Endodermal cell (in vitro differentiated cells): ENCODE data around the gene FAM81A. TPM values are rescaled to one million over a fixed set of nuclear protein-coding genes. Genes with fewer than 3 reads are reported as not detected.

ENCODE experiments used
- DNase-seq: peaks from one replicate; pipeline ENCODE4 v3.0.0-alpha.2; 2017
- H3K27ac ChIP-seq: 2 replicates; pipeline ENCODE4 v1.5.1; 2013; ENCODE audit warnings: mild to moderate bottlenecking, low read depth, low read length, moderate library complexity
- H3K27me3 ChIP-seq: 2 replicates; pipeline ENCODE4 v1.6.1; 2013; ENCODE audit warnings: mild to moderate bottlenecking, low read length, moderate library complexity; ENCODE audit not compliant: insufficient read depth, control insufficient read depth, poor library complexity, severe bottlenecking
- H3K36me3 ChIP-seq: 2 replicates; pipeline ENCODE4 v1.7.0; 2013; ENCODE audit warnings: mild to moderate bottlenecking, low read length, moderate library complexity; ENCODE audit not compliant: control insufficient read depth, insufficient read depth
- H3K4me1 ChIP-seq: one replicate; pipeline ENCODE4 v1.7.0; 2013; ENCODE audit warnings: low read length; ENCODE audit not compliant: control insufficient read depth, insufficient read depth
- H3K4me3 ChIP-seq: 2 replicates; pipeline ENCODE4 v1.5.1; 2013; ENCODE audit warnings: mild to moderate bottlenecking, low read length, moderate library complexity
- H3K9ac ChIP-seq: 2 replicates; pipeline ENCODE4 v1.6.1; 2013; ENCODE audit warnings: mild to moderate bottlenecking, low read length, moderate library complexity; ENCODE audit not compliant: poor library complexity, severe bottlenecking; ENCODE audit errors: extremely low read depth
- H3K9me3 ChIP-seq: 2 replicates; pipeline ENCODE4 v1.6.1; 2013; ENCODE audit warnings: mild to moderate bottlenecking, low read length, moderate library complexity; ENCODE audit not compliant: control insufficient read depth
- H3K27ac Mint-ChIP-seq: 2 replicates; pipeline ENCODE4 v1.8.0; 2020; ENCODE audit warnings: mixed read lengths
- H3K27me3 Mint-ChIP-seq: 2 replicates; pipeline ENCODE4 v1.8.0; 2021; ENCODE audit warnings: mild to moderate bottlenecking, mixed read lengths; ENCODE audit not compliant: insufficient read depth
- H3K36me3 Mint-ChIP-seq: 2 replicates; pipeline ENCODE4 v1.8.0; 2020; ENCODE audit warnings: low read depth, mixed read lengths
- H3K4me1 Mint-ChIP-seq: 2 replicates; pipeline ENCODE4 v1.8.0; 2020; ENCODE audit warnings: mixed read lengths
- H3K4me3 Mint-ChIP-seq: 2 replicates; pipeline ENCODE4 v1.8.0; 2020; ENCODE audit warnings: mild to moderate bottlenecking, moderate library complexity, mixed read lengths
- H3K9me3 Mint-ChIP-seq: 2 replicates; pipeline ENCODE4 v1.8.0; 2020; ENCODE audit warnings: mild to moderate bottlenecking, mixed read lengths
- WGBS, 2 experiments: methylation state at CpG; one replicate each; pipeline versions ENCODE4 v1.1.5 to v1.1.7; 2013; ENCODE audit warnings: missing lambda C conversion rate in 2 of 2, mixed read lengths in 1 of 2; ENCODE audit not compliant: insufficient coverage in 1 of 2, insufficient read length in 1 of 2; 5-methylcytosine and 5-hydroxymethylcytosine counted together
- total RNA-seq, 2 donors: library from RNA; stranded (reverse); fragmentation: NEBNext Ultra II Directional in 1 of 2; extraction: Animal tissue kit (Norgen Biotek cat#: 25700) in 1 of 2; gene quantifications; 2 replicates in 1 of 2; 3 replicates in 1 of 2; pipeline ENCODE4 v1.2.1, GENCODE V29; 2021
- TF ChIP-seq, protein P1 (sequence below): fragments of 200-600 bp; sonication (generic); conservative IDR thresholded peaks from 2 replicates; pipeline ENCODE4 v1.5.0; 2021; ENCODE audit warnings: antibody characterized with exemption, mild to moderate bottlenecking

The FAM81A gene
- total RNA-seq, 2 donors from 2014 or later = 0.35 to 0.88 TPM

DNA sequence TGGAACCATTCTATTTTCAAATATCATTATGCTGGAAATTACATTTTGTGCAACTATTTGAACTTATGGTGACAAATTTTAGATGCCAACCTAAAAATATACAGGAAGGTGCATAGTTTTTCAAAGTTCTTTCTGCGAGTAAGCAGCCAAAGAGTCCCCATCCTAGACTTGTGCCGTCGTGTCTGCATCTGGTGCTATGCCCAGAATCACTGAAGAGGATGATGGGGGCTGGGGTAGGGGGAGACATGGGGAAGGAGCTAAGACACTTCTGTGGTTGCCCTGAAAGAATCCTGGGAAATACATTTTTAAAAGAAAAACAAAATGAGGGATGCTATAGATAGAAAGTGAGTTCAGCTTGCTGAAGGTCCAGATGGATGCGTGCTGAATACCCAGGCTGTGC is 21.2 kb upstream of the FAM81A start:
- no peaks in the 10 kb centered on the region for H3K36me3 ChIP-seq
- Mint-ChIP-seq H3K9me3 (no peaks in the 10 kb centered on the region), H3K36me3 (no peaks in the 10 kb centered on the region), H3K4me3 (no peak overlapping the region), H3K27me3 (peaks cover 9% of the 10 kb centered on the region), H3K4me1 (peaks cover 2% of the 10 kb centered on the region), H3K27ac (no peak overlapping the region)
- H3K4me1 ChIP-seq = no peaks in the 10 kb centered on the region
- TF ChIP-seq, protein P1, sequence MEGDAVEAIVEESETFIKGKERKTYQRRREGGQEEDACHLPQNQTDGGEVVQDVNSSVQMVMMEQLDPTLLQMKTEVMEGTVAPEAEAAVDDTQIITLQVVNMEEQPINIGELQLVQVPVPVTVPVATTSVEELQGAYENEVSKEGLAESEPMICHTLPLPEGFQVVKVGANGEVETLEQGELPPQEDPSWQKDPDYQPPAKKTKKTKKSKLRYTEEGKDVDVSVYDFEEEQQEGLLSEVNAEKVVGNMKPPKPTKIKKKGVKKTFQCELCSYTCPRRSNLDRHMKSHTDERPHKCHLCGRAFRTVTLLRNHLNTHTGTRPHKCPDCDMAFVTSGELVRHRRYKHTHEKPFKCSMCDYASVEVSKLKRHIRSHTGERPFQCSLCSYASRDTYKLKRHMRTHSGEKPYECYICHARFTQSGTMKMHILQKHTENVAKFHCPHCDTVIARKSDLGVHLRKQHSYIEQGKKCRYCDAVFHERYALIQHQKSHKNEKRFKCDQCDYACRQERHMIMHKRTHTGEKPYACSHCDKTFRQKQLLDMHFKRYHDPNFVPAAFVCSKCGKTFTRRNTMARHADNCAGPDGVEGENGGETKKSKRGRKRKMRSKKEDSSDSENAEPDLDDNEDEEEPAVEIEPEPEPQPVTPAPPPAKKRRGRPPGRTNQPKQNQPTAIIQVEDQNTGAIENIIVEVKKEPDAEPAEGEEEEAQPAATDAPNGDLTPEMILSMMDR = no peak
- H3K27ac ChIP-seq = no peak overlapping the region
- WGBS, 2 experiments = 79 to 80% methylated on average over 3 to 4 of the region's 4 CpGs
- no peaks in the 10 kb centered on the region for H3K9me3 ChIP-seq
- peaks cover 13% of the 10 kb centered on the region for H3K27me3 ChIP-seq
- DNase-seq = no peak
- no peak overlapping the region for H3K9ac ChIP-seq
- H3K4me3 ChIP-seq = no peak overlapping the region

DNA sequence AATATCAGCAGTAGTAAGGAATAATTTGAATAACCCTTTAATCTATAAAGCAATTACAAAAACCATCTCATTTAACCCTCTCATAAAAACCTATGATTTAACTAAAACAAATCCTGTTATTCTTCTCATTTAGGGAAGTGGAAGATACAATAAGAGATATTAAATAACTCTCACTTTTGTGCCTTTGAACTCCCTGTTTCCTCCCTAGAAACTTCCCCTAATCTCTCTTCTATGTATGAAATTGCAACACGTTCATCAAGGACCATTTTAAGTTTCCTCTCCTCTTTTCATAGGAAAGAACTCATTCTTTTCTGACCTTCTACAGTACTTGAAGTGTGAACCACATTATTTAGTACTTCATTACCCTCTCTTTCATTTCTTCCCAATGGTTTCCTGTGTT is 18.8 kb upstream of the FAM81A start:
- Histone ChIP-seq H3K27me3 (peaks cover 13% of the 10 kb centered on the region), H3K27ac (no peak overlapping the region), H3K9me3 (no peaks in the 10 kb centered on the region), H3K4me3 (no peak overlapping the region), H3K9ac (no peak overlapping the region), H3K36me3 (no peaks in the 10 kb centered on the region), H3K4me1 (no peaks in the 10 kb centered on the region)
- DNase-seq = no peak
- peaks cover 2% of the 10 kb centered on the region for H3K4me1 Mint-ChIP-seq
- TF ChIP-seq, protein P1 = no peak
- peaks cover 11% of the 10 kb centered on the region for H3K27me3 Mint-ChIP-seq
- no peaks in the 10 kb centered on the region for H3K9me3 Mint-ChIP-seq
- no peak overlapping the region for H3K27ac Mint-ChIP-seq
- H3K4me3 Mint-ChIP-seq = no peak overlapping the region
- whole genome bisulfite sequencing, 2 experiments = 92% methylated on average over 1 of the region's 1 CpG
- H3K36me3 Mint-ChIP-seq = no peaks in the 10 kb centered on the region

DNA sequence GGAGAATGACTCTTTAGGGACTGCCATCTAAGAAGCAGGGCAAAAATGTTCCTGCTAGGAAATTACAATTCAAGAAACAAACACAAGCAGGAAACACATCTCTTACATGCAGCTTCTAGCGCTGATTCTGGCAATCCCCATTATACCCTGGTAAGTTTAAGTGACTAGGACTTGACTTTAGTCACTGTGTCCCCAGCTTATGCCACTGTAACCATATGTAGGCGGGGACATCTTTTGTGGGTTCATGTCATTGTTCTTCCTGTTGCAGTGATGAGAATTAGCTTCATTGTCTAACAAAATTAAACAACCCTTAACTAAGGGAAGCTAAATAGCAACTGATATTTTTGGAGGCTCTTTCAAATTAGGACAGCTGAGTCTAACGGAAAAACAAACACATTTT is 17.9 kb upstream of the FAM81A start:
- H3K27me3 Mint-ChIP-seq = peaks cover 14% of the 10 kb centered on the region
- no peak overlapping the region for H3K9ac ChIP-seq
- TF ChIP-seq, protein P1 = no peak
- no peaks in the 10 kb centered on the region for H3K4me1 ChIP-seq
- peaks cover 2% of the 10 kb centered on the region for H3K4me1 Mint-ChIP-seq
- DNase-seq = no peak
- no peak overlapping the region for H3K27ac Mint-ChIP-seq
- no peaks in the 10 kb centered on the region for H3K9me3 Mint-ChIP-seq
- H3K4me3 Mint-ChIP-seq = no peak overlapping the region
- 90% methylated on average over 3 of the region's 3 CpGs for WGBS, 2 experiments
- no peak overlapping the region for H3K4me3 ChIP-seq
- peaks cover 13% of the 10 kb centered on the region for H3K27me3 ChIP-seq
- no peaks in the 10 kb centered on the region for H3K36me3 ChIP-seq
- H3K36me3 Mint-ChIP-seq = no peaks in the 10 kb centered on the region
- no peak overlapping the region for H3K27ac ChIP-seq
- no peaks in the 10 kb centered on the region for H3K9me3 ChIP-seq
